Sigmoid colon (tissue), 7 donors: Measurements from ENCODE around the gene PLB1. TPM values are rescaled to one million over a fixed set of nuclear protein-coding genes. Genes with fewer than 3 reads are reported as not detected.

Experiments used
- DNase-seq: peaks from one replicate; pipeline ENCODE4 v3.0.0-alpha.2; 2019
- H3K27ac ChIP-seq, 4 donors: fragments of 200-600 bp; sonication (generic); one replicate each; pipeline ENCODE4 v1.5.1; 2016 to 2019; ENCODE audit warnings: mild to moderate bottlenecking in 1 of 4
- H3K27me3 ChIP-seq, 3 donors: fragments of 200-600 bp; sonication (generic); one replicate each; pipeline ENCODE4 v1.5.1; 2019; ENCODE audit warnings: mild to moderate bottlenecking in 1 of 3
- H3K36me3 ChIP-seq, 4 donors: fragments of 200-600 bp; sonication (generic); one replicate each; pipeline ENCODE4 v1.5.1; 2016 to 2019
- H3K4me1 ChIP-seq, 4 donors: fragments of 200-600 bp; sonication (generic); one replicate each; pipeline ENCODE4 v1.5.1; 2017 to 2019
- H3K4me3 ChIP-seq, 4 donors: fragments of 200-600 bp; sonication (generic); one replicate each; pipeline ENCODE4 v1.5.1; 2017 to 2019; ENCODE audit warnings: mild to moderate bottlenecking in 2 of 4, moderate library complexity in 1 of 4
- H3K9me3 ChIP-seq, 4 donors: fragments of 200-600 bp in 3 of 4; sonication (generic) in 3 of 4; one replicate each; pipeline versions ENCODE4 v1.5.1 to v1.6.1; 2013 to 2019
- EP300 ChIP-seq, 4 donors: sonication (generic); formaldehyde crosslinking; IDR thresholded peaks; one replicate each; pipeline ENCODE4 v1.6.1; 2017; ENCODE audit warnings: antibody characterized with exemption in 4 of 4
- POLR2A ChIP-seq, 2 donors: fragments of 450-650 bp; IDR thresholded peaks; one replicate each; pipeline ENCODE4 v1.6.1; 2016; ENCODE audit warnings: antibody characterized with exemption in 2 of 2, mild to moderate bottlenecking in 2 of 2, moderate library complexity in 2 of 2
- POLR2AphosphoS5 ChIP-seq, 4 donors: sonication (generic); formaldehyde crosslinking; IDR thresholded peaks; one replicate each; pipeline ENCODE4 v1.6.1; 2017; ENCODE audit warnings: antibody characterized with exemption in 4 of 4
- WGBS, 2 donors: extraction: QIAGEN DNeasy Blood & Tissue Kit; methylation state at CpG; one replicate each; pipeline ENCODE4 v1.1.7; 2013; 5-methylcytosine and 5-hydroxymethylcytosine counted together
- intact Hi-C: fragments of 100-400 bp; cut with DNase I; formaldehyde crosslinking; loops from one replicate; pipeline ENCODE4 v1.15.1; 2023
- polyA plus RNA-seq, 3 donors: library from polyadenylated mRNA; stranded (reverse); fragments of 200-250 nt; gene quantifications; one replicate each; pipeline ENCODE4 v1.2.3, GENCODE V29; 2013
- total RNA-seq, 4 donors: library from RNA; depleted of rRNA; stranded (reverse); fragments of >200 nt; gene quantifications; one replicate each; pipeline ENCODE4 v1.1.0, GENCODE V29; 2016
- TF ChIP-seq, protein P1 (sequence below), 4 experiments: fragments of 450-650 bp in 3 of 4; fragments of 200-600 bp in 1 of 4; IDR thresholded peaks; one replicate each; pipeline ENCODE4 v1.5.1; 2016 to 2019; ENCODE audit warnings: antibody characterized with exemption in 4 of 4, mild to moderate bottlenecking in 3 of 4, moderate library complexity in 2 of 4
- donor health status: healthy with polysubstance abuse.
- donor health status: Bipolar disorder and iron deficiency.
- donor health status: healthy.

Gene PLB1
- total and polyA plus RNA-seq, 7 donors = 1.2 to 18.3 (median 2.1) TPM

DNA sequence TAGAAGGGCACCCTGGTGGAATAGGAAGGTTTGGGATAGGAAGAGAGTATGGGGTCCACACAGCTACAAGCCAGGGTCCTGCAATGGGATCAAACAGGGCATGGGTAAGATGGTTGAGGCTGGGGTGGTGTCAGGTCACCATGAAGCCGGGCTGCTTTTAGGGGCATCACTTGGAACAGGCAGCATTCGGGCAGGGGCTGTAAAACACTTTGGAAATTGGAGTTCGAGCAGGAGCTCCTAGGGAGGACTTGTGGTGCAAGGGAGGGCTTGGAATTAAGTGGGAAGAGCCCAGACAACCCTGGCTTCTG, 47.1 kb upstream of the PLB1 start:
- peak overlapping the region in 3 of 4 donors; percentile 12 to 48 (median 45) for H3K27ac ChIP-seq
- no peak for DNase-seq
- no peak overlapping the region for H3K4me3 ChIP-seq
- no peaks in the 10 kb centered on the region for H3K27me3 ChIP-seq
- H3K4me1 ChIP-seq = peaks cover 0 to 6% (median 0%) of the 10 kb centered on the region in 4 donors
- intact Hi-C loops = no loop called here
- WGBS, 2 donors = 95 to 97% methylated on average over 3 of the region's 3 CpGs
- H3K9me3 ChIP-seq = no peaks in the 10 kb centered on the region
- no peaks in the 10 kb centered on the region for H3K36me3 ChIP-seq
- TF ChIP-seq POLR2A (IDR thresholded peaks at IDR 0.05) (no peak), POLR2AphosphoS5 (IDR thresholded peaks at IDR 0.05) (no peak), EP300 (IDR thresholded peaks at IDR 0.05) (no peak)
- TF ChIP-seq, protein P1, sequence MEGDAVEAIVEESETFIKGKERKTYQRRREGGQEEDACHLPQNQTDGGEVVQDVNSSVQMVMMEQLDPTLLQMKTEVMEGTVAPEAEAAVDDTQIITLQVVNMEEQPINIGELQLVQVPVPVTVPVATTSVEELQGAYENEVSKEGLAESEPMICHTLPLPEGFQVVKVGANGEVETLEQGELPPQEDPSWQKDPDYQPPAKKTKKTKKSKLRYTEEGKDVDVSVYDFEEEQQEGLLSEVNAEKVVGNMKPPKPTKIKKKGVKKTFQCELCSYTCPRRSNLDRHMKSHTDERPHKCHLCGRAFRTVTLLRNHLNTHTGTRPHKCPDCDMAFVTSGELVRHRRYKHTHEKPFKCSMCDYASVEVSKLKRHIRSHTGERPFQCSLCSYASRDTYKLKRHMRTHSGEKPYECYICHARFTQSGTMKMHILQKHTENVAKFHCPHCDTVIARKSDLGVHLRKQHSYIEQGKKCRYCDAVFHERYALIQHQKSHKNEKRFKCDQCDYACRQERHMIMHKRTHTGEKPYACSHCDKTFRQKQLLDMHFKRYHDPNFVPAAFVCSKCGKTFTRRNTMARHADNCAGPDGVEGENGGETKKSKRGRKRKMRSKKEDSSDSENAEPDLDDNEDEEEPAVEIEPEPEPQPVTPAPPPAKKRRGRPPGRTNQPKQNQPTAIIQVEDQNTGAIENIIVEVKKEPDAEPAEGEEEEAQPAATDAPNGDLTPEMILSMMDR (IDR thresholded peaks at IDR 0.05) = no peak

DNA sequence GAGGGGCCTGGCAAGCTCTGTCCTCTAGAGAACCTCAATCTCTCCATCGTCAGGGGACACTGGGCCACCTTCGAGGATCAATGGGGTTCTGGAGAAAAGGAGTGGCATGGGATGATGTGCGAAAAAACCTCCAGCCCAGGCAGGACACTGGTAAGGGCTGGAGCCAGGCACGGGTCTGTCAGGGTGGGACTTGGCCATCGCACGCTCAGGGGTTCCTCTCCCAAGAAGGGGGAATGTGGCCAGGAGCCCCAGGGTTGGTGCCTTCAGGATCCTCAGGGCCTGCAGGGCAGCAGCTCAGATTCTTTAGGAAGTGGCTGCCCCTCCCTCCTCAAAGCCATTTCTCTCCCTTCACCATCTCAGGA, 46.8 kb upstream of the PLB1 start:
- Histone ChIP-seq H3K9me3 (no peaks in the 10 kb centered on the region), H3K36me3 (no peaks in the 10 kb centered on the region)

DNA sequence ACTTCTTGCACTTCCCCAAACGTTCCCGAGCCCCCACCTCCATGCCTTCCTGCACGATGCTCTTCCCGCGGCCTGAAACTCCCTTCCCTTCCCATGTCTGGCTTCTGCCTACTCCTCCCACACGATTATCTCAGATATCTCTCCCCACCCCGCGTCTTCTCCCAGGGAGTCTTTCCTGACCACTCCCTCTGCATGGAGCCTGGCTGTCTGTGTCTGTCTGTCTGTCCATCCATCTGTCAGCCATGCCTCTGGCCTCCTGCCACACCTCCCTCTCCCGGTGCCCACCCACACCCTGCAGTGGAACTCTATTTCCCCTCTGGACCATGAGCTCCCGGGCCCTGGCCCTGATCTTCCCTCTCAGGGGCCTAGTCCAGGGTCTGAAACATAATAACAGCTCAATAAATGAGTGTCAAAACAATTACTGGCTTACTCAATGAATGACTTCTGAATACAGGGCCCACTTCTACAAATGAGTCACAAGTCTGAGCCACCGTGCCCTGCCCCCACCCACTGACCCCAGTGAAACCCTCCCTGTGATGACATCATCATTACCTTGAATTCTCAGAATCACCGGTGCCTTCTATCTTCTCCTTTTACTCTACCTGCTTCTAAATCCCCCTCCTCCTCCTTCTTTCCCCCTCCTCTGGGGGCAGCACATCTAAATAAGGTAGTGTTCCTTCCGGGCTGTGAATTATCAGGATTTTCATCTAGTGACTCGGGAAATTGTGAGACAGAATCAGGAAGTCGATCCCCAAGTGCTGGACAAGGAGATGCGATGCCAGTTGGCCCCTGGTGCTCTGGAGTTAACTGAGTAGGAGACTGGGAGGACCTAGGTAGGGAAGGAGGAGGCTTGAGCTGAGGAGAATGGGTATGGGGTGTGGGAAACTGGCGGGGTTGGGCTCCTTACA, 46.1 kb upstream of the PLB1 start:
- no peaks in the 10 kb centered on the region for H3K27me3 ChIP-seq
- WGBS, 2 donors = 65 to 75% methylated on average over 17 of the region's 17 CpGs
- H3K4me1 ChIP-seq = peaks cover 0 to 6% (median 0%) of the 10 kb centered on the region in 4 donors
- H3K4me3 ChIP-seq = no peak overlapping the region
- TF ChIP-seq POLR2A (IDR thresholded peaks at IDR 0.05) (no peak), POLR2AphosphoS5 (IDR thresholded peaks at IDR 0.05) (no peak), EP300 (IDR thresholded peaks at IDR 0.05) (no peak)
- TF ChIP-seq, protein P1 (IDR thresholded peaks at IDR 0.05) = no peak
- no peak overlapping the region for H3K27ac ChIP-seq
- DNase-seq = peak; percentile 46
- H3K36me3 ChIP-seq = no peaks in the 10 kb centered on the region
- intact Hi-C loops = no loop called here
- no peaks in the 10 kb centered on the region for H3K9me3 ChIP-seq

More for the DNA sequence above, 46.8 kb upstream of the PLB1 start:
- H3K4me3 ChIP-seq = no peak overlapping the region
- 93 to 95% methylated on average over 6 of the region's 6 CpGs for WGBS, 2 donors
- peak; percentile 61 for DNase-seq
- TF ChIP-seq POLR2AphosphoS5 (IDR thresholded peaks at IDR 0.05) (no peak), EP300 (IDR thresholded peaks at IDR 0.05) (no peak)
- TF ChIP-seq, protein P1 (IDR thresholded peaks at IDR 0.05) = no peak
- H3K4me1 ChIP-seq = peaks cover 0 to 6% (median 0%) of the 10 kb centered on the region in 4 donors
- intact Hi-C loops = no loop called here
- no peak overlapping the region for H3K27ac ChIP-seq
- no peaks in the 10 kb centered on the region for H3K27me3 ChIP-seq

DNA sequence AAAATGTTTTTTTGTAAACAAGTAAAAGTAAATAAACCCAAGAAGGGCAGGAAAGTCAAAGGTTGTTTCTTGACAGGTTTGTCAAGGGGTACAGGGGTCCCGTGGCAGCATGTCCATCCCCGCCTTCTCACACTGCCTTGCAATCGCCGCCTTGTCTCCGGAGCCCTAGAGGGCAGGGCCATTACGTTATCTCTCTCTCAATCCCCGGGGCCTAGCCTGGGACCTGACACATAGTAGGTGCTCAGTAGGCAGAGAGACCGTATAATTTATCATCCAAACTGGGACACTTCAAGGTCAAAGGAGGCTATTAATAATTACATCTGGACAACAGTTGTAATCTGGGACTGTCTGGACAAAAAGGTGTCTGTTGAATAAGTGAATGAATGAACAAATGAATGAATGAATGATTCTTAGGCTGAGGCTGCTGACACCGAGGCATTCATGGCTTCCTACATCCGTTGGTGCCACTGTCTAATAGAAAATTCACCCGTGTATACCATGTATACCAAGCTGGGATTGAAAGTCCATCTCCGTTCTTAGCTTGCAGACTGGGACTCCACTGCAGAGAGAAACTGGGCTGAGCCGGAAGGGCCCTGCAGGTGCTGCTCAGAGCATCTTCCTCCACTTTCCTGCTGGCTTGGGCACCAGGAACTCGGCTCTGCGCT, 44.8 kb upstream of the PLB1 start:
- Histone ChIP-seq H3K4me1 (peaks cover 0 to under 1% (median 0%) of the 10 kb centered on the region in 4 donors), H3K4me3 (no peak overlapping the region), H3K27ac (no peak overlapping the region), H3K27me3 (no peaks in the 10 kb centered on the region), H3K9me3 (no peaks in the 10 kb centered on the region), H3K36me3 (no peaks in the 10 kb centered on the region)
- TF ChIP-seq EP300 (IDR thresholded peaks at IDR 0.05) (no peak), POLR2A (IDR thresholded peaks at IDR 0.05) (no peak), POLR2AphosphoS5 (IDR thresholded peaks at IDR 0.05) (no peak)
- TF ChIP-seq, protein P1 (IDR thresholded peaks at IDR 0.05) = no peak
- intact Hi-C loops = no loop called here
- DNase-seq = peak; percentile 62
- WGBS, 2 donors = 87 to 94% methylated on average over 15 of the region's 15 CpGs
